Measurements from ENCODE around the gene KLHL34.

Gene KLHL34

GRCh38 chrX:21655901-21656586, 2.1 kb downstream of the KLHL34 start:
- no peak for DNase-seq

- DNase-seq: no peak
These were observed 12.2 kb downstream of the KLHL34 start for GRCh38 chrX:21645886-21646285.

- no peak for DNase-seq
These were observed 12.7 kb downstream of the KLHL34 start for GRCh38 chrX:21645431-21645830.

GRCh38 chrX:21639775-21640174, 18.4 kb downstream of the KLHL34 start:
- DNase-seq: no peak

GRCh38 chrX:21638311-21638710, 19.8 kb downstream of the KLHL34 start:
- DNase-seq: no peak

- DNase-seq: no peak
These were observed 26.1 kb downstream of the KLHL34 start for GRCh38 chrX:21632027-21632426.

GRCh38 chrX:21623778-21624501, 34.2 kb downstream of the KLHL34 start:
- no peak for DNase-seq

- DNase-seq: no peak
These were observed 37.9 kb downstream of the KLHL34 start for GRCh38 chrX:21620234-21620633.

GRCh38 chrX:21616386-21616785, 41.7 kb downstream of the KLHL34 start:
- DNase-seq: no peak

GRCh38 chrX:21612154-21612553, 46.0 kb downstream of the KLHL34 start:
- DNase-seq: no peak

GRCh38 chrX:21610168-21610567, 48.0 kb downstream of the KLHL34 start:
- DNase-seq: no peak

- no peak for DNase-seq
These were observed 52.1 kb downstream of the KLHL34 start for GRCh38 chrX:21606002-21606401.
